Nephron (organoid): ENCODE results near the gene KDM4B.

ENCODE experiments used
- H3K27ac Mint-ChIP-seq, 3 experiments: 2 replicates each; pipeline ENCODE4 v1.8.0; 2020; ENCODE audit warnings: mixed read lengths in 3 of 3, mild to moderate bottlenecking in 2 of 3, moderate library complexity in 1 of 3
- H3K27me3 Mint-ChIP-seq: 2 replicates; pipeline ENCODE4 v1.8.0; 2021; ENCODE audit warnings: low read depth, mild to moderate bottlenecking, moderate library complexity, mixed read lengths
- H3K36me3 Mint-ChIP-seq: 2 replicates; pipeline ENCODE4 v1.8.0; 2020; ENCODE audit warnings: low read depth, mixed read lengths
- H3K4me1 Mint-ChIP-seq: 2 replicates; pipeline ENCODE4 v1.8.0; 2020; ENCODE audit warnings: mixed read lengths
- H3K4me3 Mint-ChIP-seq, 3 experiments: 2 replicates each; pipeline ENCODE4 v1.8.0; 2020; ENCODE audit warnings: mild to moderate bottlenecking in 3 of 3, mixed read lengths in 3 of 3, moderate library complexity in 2 of 3
- H3K9me3 Mint-ChIP-seq: 2 replicates; pipeline ENCODE4 v1.8.0; 2020; ENCODE audit warnings: mixed read lengths
- CTCF ChIP-seq, 3 experiments: fragments of 200-600 bp; sonication (generic); IDR thresholded peaks; one replicate each; pipeline ENCODE4 v1.5.0; 2021; ENCODE audit warnings: antibody characterized with exemption in 3 of 3; ENCODE audit not compliant: unreplicated experiment in 3 of 3

The KDM4B gene

GRCh38 chr19:4968462-4969291 lies at the start of gene KDM4B:
Gene KDM4B, plus strand, starts transcription at chr19:4969113. Its CDS starts 63,778 bp downstream, at chr19:5032891.
- peak within 1 kb of the TSS; percentile 59 to 90 (median 88) for H3K27ac Mint-ChIP-seq
- peaks cover 39% of the 10 kb centered on the region for H3K4me1 Mint-ChIP-seq
- TF ChIP-seq CTCF (IDR thresholded peaks at IDR 0.05; ENCODE audit: unreplicated experiment in 3 of 3) = no peak
- no peaks in the 10 kb centered on the region for H3K9me3 Mint-ChIP-seq
- peaks cover 6% of the 10 kb centered on the region for H3K36me3 Mint-ChIP-seq
- H3K27me3 Mint-ChIP-seq = no peaks in the 10 kb centered on the region
- H3K4me3 Mint-ChIP-seq = peak within 1 kb of the TSS; percentile 96 to 100 (median 99)

- Mint-ChIP-seq H3K4me3 (no peak overlapping the region), H3K36me3 (peaks cover 33% of the 10 kb centered on the region), H3K27ac (peak overlapping the region; percentile 18 to 72 (median 56)), H3K9me3 (no peaks in the 10 kb centered on the region), H3K27me3 (no peaks in the 10 kb centered on the region), H3K4me1 (no peaks in the 10 kb centered on the region)
- TF ChIP-seq CTCF (IDR thresholded peaks at IDR 0.05; ENCODE audit: unreplicated experiment in 3 of 3) = no peak
These were observed 46.2 kb upstream of the KDM4B start for GRCh38 chr19:4922530-4923275.

- Mint-ChIP-seq H3K27me3 (no peaks in the 10 kb centered on the region), H3K9me3 (no peaks in the 10 kb centered on the region), H3K27ac (peak overlapping the region; percentile 18 to 72 (median 56)), H3K36me3 (peaks cover 30% of the 10 kb centered on the region), H3K4me3 (no peak overlapping the region), H3K4me1 (no peaks in the 10 kb centered on the region)
- no peak for TF ChIP-seq CTCF (IDR thresholded peaks at IDR 0.05; ENCODE audit: unreplicated experiment in 3 of 3)
These were observed 45.6 kb upstream of the KDM4B start for GRCh38 chr19:4923276-4923747.

GRCh38 chr19:4929186-4929585 lies 39.7 kb upstream of the KDM4B start:
- TF ChIP-seq CTCF (IDR thresholded peaks at IDR 0.05; ENCODE audit: unreplicated experiment in 3 of 3) = no peak
- no peaks in the 10 kb centered on the region for H3K9me3 Mint-ChIP-seq
- no peaks in the 10 kb centered on the region for H3K4me1 Mint-ChIP-seq
- no peaks in the 10 kb centered on the region for H3K27me3 Mint-ChIP-seq
- no peak overlapping the region for H3K27ac Mint-ChIP-seq
- peaks cover 31% of the 10 kb centered on the region for H3K36me3 Mint-ChIP-seq
- H3K4me3 Mint-ChIP-seq = no peak overlapping the region

- H3K27me3 Mint-ChIP-seq = no peaks in the 10 kb centered on the region
- H3K4me3 Mint-ChIP-seq = no peak overlapping the region
- H3K4me1 Mint-ChIP-seq = no peaks in the 10 kb centered on the region
- TF ChIP-seq CTCF (IDR thresholded peaks at IDR 0.05; ENCODE audit: unreplicated experiment in 3 of 3) = no peak
- H3K27ac Mint-ChIP-seq = no peak overlapping the region
- peaks cover 40% of the 10 kb centered on the region for H3K36me3 Mint-ChIP-seq
- no peaks in the 10 kb centered on the region for H3K9me3 Mint-ChIP-seq
These were observed 38.2 kb upstream of the KDM4B start for GRCh38 chr19:4930664-4931063.
